Breast epithelium (tissue), 3 donors: ENCODE measurements around the gene LIF.

Source experiments
- POLR2A ChIP-seq: fragments of 450-650 bp; IDR thresholded peaks from one replicate; pipeline ENCODE4 v1.6.1; 2016; ENCODE audit warnings: antibody characterized with exemption, mild to moderate bottlenecking, moderate library complexity
- POLR2AphosphoS5 ChIP-seq, 3 donors: sonication (generic); formaldehyde crosslinking; IDR thresholded peaks; one replicate each; pipeline ENCODE4 v1.6.1; 2017; ENCODE audit warnings: antibody characterized with exemption in 3 of 3
- TF ChIP-seq, protein P1 (sequence below), 3 donors: fragments of 450-650 bp; IDR thresholded peaks; one replicate each; pipeline ENCODE4 v1.5.1; 2016 to 2017; ENCODE audit warnings: antibody characterized with exemption in 3 of 3, mild to moderate bottlenecking in 3 of 3, moderate library complexity in 3 of 3

DNA sequence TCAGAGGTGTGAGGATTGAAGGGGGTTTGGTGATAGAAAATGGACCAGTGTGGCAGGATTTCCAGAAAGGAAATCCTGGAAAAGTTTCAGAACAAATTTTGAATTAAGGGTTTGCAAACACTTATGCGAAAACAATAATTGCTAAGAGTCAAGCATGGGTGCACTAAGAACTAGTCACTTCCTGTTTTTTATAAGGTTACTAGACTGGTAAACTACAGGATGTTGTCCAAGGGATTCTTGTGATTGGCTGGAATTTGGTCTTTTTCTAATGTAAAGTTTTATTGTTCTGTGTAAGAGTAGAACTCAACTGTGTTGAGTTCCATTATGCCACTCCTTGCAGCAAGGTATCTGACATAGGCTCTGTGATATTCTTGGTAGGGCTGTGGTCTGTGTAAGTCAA, 54.1 kb downstream of the LIF start:
- TF ChIP-seq, protein P1, sequence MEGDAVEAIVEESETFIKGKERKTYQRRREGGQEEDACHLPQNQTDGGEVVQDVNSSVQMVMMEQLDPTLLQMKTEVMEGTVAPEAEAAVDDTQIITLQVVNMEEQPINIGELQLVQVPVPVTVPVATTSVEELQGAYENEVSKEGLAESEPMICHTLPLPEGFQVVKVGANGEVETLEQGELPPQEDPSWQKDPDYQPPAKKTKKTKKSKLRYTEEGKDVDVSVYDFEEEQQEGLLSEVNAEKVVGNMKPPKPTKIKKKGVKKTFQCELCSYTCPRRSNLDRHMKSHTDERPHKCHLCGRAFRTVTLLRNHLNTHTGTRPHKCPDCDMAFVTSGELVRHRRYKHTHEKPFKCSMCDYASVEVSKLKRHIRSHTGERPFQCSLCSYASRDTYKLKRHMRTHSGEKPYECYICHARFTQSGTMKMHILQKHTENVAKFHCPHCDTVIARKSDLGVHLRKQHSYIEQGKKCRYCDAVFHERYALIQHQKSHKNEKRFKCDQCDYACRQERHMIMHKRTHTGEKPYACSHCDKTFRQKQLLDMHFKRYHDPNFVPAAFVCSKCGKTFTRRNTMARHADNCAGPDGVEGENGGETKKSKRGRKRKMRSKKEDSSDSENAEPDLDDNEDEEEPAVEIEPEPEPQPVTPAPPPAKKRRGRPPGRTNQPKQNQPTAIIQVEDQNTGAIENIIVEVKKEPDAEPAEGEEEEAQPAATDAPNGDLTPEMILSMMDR (IDR thresholded peaks at IDR 0.05), result no peak
- TF ChIP-seq POLR2A (no peak), POLR2AphosphoS5 (IDR thresholded peaks at IDR 0.05) (no peak)
